ENCODE data around the gene CCDC157. TPM values are rescaled to one million over a fixed set of nuclear protein-coding genes. Genes with fewer than 3 reads are reported as not detected.

CCDC157 gene
- polyA plus RNA-seq, 3 donors, result 0.50 to 3.7 (median 0.54) TPM

- H4K20me1 ChIP-seq (ENCODE audit: insufficient read depth, low read length), result peaks cover 90% of the 10 kb centered on the region
- intact Hi-C loops (cut with micrococcal nuclease), result no loop called here
- H3K27ac ChIP-seq (ENCODE audit: low read depth in 1 of 2, low read length in 2 of 2), result no peak overlapping the region
- H3K9me3 ChIP-seq (replicated peaks in 1 of 2; ENCODE audit: control insufficient read depth in 1 of 2, insufficient read depth in 1 of 2, low read length in 2 of 2), result no peaks in the 10 kb centered on the region
- H3K27ac Mint-ChIP-seq, result no peak overlapping the region
- no peak overlapping the region for H3K9ac ChIP-seq (ENCODE audit: insufficient read depth, low read length, poor library complexity, severe bottlenecking)
- H3K4me2 ChIP-seq (replicated peaks; ENCODE audit: extremely low read depth, low read length, poor library complexity, severe bottlenecking), result no peak overlapping the region
- no peak overlapping the region for H3K4me3 ChIP-seq (replicated peaks in 1 of 3; ENCODE audit: low read depth in 2 of 3, low read length in 3 of 3)
- H3K4me3 Mint-ChIP-seq, result no peak overlapping the region
- H3K4me1 Mint-ChIP-seq, result peaks cover 2% of the 10 kb centered on the region
- peaks cover 0 to 4% (median 0%) of the 10 kb centered on the region in 7 donors for H3K9me3 Mint-ChIP-seq
- peaks cover 24% of the 10 kb centered on the region for H3K79me2 ChIP-seq (ENCODE audit: insufficient read depth, low read length)
- no peak for TF ChIP-seq CTCF (IDR thresholded peaks at IDR 0.05)
- H3K36me3 ChIP-seq (replicated peaks in 1 of 2; ENCODE audit: control insufficient read depth in 1 of 2, insufficient read depth in 2 of 2, low read length in 2 of 2), result peaks cover 96 to 100% of the 10 kb centered on the region in 2 donors
- peaks cover 92 to 100% of the 10 kb centered on the region in 2 donors for H3K36me3 Mint-ChIP-seq
- peaks cover 0 to 1% (median 0%) of the 10 kb centered on the region in 3 donors for H3K27me3 Mint-ChIP-seq (ENCODE audit: low read depth in 3 of 3)
- no peak for DNase-seq
- H3K27me3 ChIP-seq (ENCODE audit: control insufficient read depth in 2 of 2, insufficient read depth in 2 of 2, low read length in 2 of 2), result no peaks in the 10 kb centered on the region
- H3K4me1 ChIP-seq (ENCODE audit: control insufficient read depth in 1 of 2, insufficient read depth in 2 of 2, low read length in 2 of 2), result no peaks in the 10 kb centered on the region
- 98% methylated on average over 12 of the region's 13 CpGs for WGBS (ENCODE audit: insufficient coverage)
- no peak overlapping the region for H2AFZ ChIP-seq (ENCODE audit: insufficient read depth, low read depth, low read length, poor library complexity, severe bottlenecking)
Observed at GRCh38 chr22:30344447-30345200, 12.2 kb upstream of the CCDC157 start.

GRCh38 chr22:30347255-30347892 lies 9.4 kb upstream of the CCDC157 start:
- Histone ChIP-seq H3K27ac (ENCODE audit: low read depth in 1 of 2, low read length in 2 of 2) (no peak overlapping the region), H3K79me2 (ENCODE audit: insufficient read depth, low read length) (peaks cover 51% of the 10 kb centered on the region), H3K27me3 (ENCODE audit: control insufficient read depth in 2 of 2, insufficient read depth in 2 of 2, low read length in 2 of 2) (no peaks in the 10 kb centered on the region), H3K9ac (ENCODE audit: insufficient read depth, low read length, poor library complexity, severe bottlenecking) (no peak overlapping the region), H2AFZ (ENCODE audit: insufficient read depth, low read depth, low read length, poor library complexity, severe bottlenecking) (no peak overlapping the region), H3K4me2 (replicated peaks; ENCODE audit: extremely low read depth, low read length, poor library complexity, severe bottlenecking) (no peak overlapping the region), H3K4me1 (ENCODE audit: control insufficient read depth in 1 of 2, insufficient read depth in 2 of 2, low read length in 2 of 2) (no peaks in the 10 kb centered on the region), H3K4me3 (replicated peaks in 1 of 3; ENCODE audit: low read depth in 2 of 3, low read length in 3 of 3) (no peak overlapping the region), H3K36me3 (replicated peaks in 1 of 2; ENCODE audit: control insufficient read depth in 1 of 2, insufficient read depth in 2 of 2, low read length in 2 of 2) (peaks cover 96 to 100% of the 10 kb centered on the region in 2 donors), H4K20me1 (ENCODE audit: insufficient read depth, low read length) (peaks cover 96% of the 10 kb centered on the region), H3K9me3 (replicated peaks in 1 of 2; ENCODE audit: control insufficient read depth in 1 of 2, insufficient read depth in 1 of 2, low read length in 2 of 2) (no peaks in the 10 kb centered on the region)
- intact Hi-C loops (cut with micrococcal nuclease), result no loop called here
- no peak overlapping the region for H3K4me3 Mint-ChIP-seq
- peaks cover 87 to 100% of the 10 kb centered on the region in 2 donors for H3K36me3 Mint-ChIP-seq
- H3K9me3 Mint-ChIP-seq, result peaks cover 0 to 2% (median 0%) of the 10 kb centered on the region in 7 donors
- peaks cover 2% of the 10 kb centered on the region for H3K4me1 Mint-ChIP-seq
- H3K27ac Mint-ChIP-seq, result peak overlapping the region in 1 of 7 donors; percentile 11
- TF ChIP-seq CTCF (IDR thresholded peaks at IDR 0.05), result no peak
- DNase-seq, result no peak
- 51% methylated on average over 2 of the region's 5 CpGs for WGBS (ENCODE audit: insufficient coverage)
- peaks cover 0 to 1% (median 0%) of the 10 kb centered on the region in 3 donors for H3K27me3 Mint-ChIP-seq (ENCODE audit: low read depth in 3 of 3)
